C4-2B (cell line): Measurements from ENCODE around the gene NFE2L1.
A peak's percentile ranks its signal among the peaks of the same experiment; 100 is the strongest.
"Not testable (repeated sequence)": the region's sequence is repeated elsewhere in the genome, so short reads cannot be mapped to it uniquely, and the experiment has no call there.

Experiments used
- H3K27ac ChIP-seq: fragments of 450-650 bp; 2 replicates; pipeline ENCODE4 v1.5.1; 2017
- CTCF ChIP-seq: fragments of 450-650 bp; conservative IDR thresholded peaks from 2 replicates; pipeline ENCODE4 v1.5.1; 2017; ENCODE audit warnings: mild to moderate bottlenecking
- ZFX ChIP-seq: fragments of 450-650 bp; IDR thresholded peaks from 2 replicates; pipeline ENCODE4 v1.6.1; 2017

Gene NFE2L1

DNA sequence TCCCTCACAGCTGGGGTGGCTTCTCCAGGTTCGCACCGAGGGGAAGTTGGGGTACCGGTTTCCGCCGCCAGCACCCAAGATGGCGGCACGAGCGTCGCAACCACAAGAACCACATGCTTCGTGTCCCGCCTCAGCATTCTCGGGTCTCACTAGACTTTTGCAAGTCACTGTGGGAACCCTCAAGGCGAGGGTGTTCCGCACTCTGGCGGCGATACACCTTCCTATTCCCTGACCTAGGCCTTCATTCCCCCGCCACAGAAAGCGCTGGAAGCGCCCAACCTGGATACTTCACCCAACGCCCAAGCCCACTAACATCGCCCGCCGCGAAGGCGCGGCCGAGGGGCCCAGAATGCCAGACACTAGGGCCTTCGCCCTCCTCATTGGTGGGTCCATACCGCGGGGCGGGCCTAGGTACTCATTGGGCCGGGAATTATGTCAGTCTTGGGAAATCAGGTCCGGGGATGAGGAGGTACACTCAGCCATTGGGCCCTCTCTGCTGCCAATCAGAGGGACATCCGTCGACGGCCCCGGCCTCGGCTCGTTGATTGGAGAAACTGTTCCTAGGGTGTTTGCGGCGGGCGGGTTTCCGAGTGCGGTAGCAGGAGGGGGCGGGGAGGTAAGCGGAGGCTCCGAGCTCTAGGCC lies at the start of gene NFE2L1:
NFE2L1 (plus strand) TSS at position 619 of the 643 bp plus-strand sequence. CDS start 2,760 bp downstream, outside the sequence.
- H3K27ac ChIP-seq, result peak within 1 kb of the TSS; percentile 93
- TF ChIP-seq CTCF (no peak), ZFX (0 out of 2 replicates have a peak, but pooled peaks have one; percentile 45)

DNA sequence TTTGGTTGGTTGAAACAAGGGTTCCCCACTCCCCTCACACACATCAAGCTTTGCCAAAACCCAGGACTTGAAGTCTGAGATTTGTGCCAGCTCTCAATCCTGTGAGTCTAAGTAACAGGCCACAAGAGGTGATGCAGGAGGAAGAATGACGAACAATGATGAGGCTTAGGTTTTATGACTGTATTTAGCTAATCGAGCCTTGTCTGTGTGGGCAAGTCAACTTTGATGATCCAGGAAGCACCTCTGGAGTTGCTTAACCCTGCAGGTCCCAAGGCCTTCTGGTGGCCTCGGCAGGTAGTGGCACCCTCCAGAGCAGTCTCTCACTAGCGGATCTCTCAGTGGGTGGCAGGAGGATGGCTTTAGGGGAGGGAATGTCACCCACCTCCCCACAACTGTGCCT lies 48.6 kb upstream of the NFE2L1 start:
- TF ChIP-seq ZFX, result no peak
- no peak for TF ChIP-seq CTCF
- H3K27ac ChIP-seq, result no peak overlapping the region

DNA sequence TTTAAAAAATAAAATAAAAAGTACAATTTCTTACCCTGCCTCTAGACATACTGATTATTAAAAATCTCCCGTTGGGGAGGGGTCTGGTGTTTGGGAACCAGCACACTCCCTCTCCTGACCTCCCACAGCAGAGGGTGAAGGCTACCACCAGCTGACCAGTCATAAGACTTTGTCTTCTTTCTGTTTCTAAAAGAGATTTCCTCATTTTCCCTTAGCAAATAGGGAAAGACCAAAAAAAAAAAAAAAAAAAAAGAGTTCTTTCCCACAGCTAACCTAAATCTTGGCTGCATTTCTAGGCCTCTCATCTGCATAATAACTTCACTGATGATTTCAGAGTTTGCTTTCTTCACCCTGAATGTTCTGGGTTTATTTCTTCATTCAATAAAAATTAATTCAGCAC lies 47.0 kb upstream of the NFE2L1 start:
- no peak overlapping the region for H3K27ac ChIP-seq
- TF ChIP-seq CTCF, result no peak
- no peak for TF ChIP-seq ZFX

- not testable (repeated sequence) for H3K27ac ChIP-seq
These were observed 46.5 kb upstream of the NFE2L1 start for GRCh38 chr17:48001657-48002056.

DNA sequence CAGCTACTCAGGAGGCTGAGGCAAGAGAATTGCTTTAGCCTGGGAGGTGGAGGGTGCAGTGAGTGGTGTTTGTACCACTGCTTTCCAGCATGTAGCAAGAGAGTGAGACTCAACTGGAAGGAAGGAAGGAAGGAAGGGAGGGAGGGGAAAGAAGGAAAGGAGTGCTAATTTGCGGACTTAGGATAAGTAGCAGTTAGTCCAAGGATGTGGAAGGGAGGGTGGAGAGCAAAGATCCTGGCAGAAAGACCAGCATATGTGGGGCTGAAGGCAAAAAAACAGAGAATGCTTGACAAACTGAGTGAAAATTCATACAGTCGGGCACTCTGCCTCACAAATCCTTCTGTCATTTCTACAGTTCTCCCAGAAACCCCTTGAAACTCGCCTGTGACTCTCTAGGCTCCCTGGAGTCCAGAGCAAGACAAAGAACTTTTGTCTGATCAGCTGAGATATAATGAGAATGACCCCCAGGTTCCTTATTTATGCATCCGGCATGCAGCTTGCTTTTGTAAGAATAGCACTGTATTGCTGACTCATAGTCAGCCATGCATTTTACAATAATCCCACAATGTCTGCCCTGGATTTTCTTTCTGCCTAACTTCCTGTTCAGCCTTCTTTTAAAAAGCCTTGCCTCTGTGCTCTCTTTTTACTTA lies 45.8 kb upstream of the NFE2L1 start:
- TF ChIP-seq CTCF (no peak), ZFX (no peak)

GRCh38 chr17:48002916-48003416 lies 45.2 kb upstream of the NFE2L1 start:
- H3K27ac ChIP-seq, result no peak overlapping the region
- TF ChIP-seq CTCF (no peak), ZFX (no peak)

More for the DNA sequence above, 45.8 kb upstream of the NFE2L1 start:
- no peak overlapping the region for H3K27ac ChIP-seq

GRCh38 chr17:48003417-48004151 lies 44.6 kb upstream of the NFE2L1 start:
- no peak for TF ChIP-seq CTCF
- TF ChIP-seq ZFX, result no peak
- H3K27ac ChIP-seq, result no peak overlapping the region
